NAMALWA (cell line): Measurements from ENCODE around the gene MED12L.

ENCODE experiments used
- DNase-seq: peaks from one replicate; pipeline ENCODE4 v3.0.0-alpha.2; 2015; ENCODE audit warnings: low spot score

MED12L gene

DNA sequence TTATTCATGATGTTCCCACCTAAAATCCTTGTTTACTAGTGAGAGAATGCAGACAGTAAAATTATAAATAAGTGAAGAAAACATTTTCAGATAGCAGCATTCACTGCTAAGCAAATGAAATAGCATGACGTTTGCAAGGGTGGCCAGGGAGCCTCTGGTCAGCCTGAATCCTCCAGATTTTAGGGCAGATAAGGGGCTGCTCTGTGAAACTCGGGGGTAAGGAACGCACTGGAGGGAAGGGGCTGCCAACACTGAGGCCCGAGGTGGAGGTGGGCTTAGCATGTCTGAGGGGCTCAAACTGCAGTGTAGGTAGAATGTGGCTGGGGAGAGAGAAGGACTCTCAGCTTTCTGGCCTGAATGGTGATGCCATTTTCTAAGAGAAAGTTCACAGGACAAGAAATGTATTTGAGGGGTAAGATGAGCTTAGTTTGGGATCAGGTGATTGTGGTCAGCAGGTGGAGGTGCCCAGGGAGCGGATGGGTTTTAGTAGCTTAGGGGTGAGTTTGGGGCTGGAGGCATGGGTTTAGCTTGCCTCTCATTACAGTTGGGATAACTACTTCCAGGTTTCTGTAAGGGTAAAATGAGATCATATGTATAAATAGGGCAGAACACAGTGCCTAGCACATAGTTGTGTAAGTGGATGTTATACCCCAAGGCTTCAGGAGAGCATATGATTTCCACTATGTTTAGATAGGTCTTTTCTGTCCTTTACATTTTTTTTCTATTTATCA, 97.0 kb downstream of the MED12L start:
- DNase-seq: no peak

DNA sequence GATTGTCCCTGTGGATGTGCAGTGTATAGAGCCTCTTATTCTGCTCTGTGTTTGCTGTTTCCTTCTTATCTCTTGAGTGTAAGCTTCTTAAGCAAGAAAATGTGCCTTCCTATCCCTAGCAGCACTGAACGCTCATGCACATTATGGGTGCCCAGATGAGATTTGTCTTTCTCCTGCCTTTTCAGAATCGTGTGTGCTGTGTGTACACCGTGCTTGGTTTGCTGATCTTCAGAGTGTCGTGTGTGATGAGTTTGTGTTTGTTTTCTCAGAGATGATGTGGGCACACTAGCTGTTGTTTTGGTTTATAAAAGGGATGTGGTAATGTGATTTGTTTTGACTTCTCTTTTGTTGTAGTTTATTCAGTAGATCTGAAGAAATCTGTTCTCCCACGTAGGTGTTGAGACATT, 97.8 kb downstream of the MED12L start:
- no peak for DNase-seq

DNA sequence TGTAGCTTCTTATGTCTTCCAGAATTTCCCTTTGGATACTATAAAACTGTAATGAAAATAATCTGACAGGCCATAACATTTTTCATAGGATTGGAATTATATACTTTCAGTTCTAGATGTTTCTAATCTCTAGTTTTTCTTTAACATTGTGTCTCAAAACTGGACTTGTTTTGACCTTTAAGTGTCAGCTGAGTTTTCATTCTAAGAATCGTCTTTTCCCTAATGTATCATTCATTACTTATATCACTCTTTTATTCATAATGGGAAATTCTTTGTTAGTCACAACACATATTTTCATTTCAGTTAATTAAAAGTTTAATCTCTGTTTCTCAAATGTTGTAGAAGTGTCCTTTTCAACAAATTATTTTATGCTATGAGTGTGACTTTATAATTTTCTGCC, 105.6 kb downstream of the MED12L start:
- DNase-seq: no peak

DNA sequence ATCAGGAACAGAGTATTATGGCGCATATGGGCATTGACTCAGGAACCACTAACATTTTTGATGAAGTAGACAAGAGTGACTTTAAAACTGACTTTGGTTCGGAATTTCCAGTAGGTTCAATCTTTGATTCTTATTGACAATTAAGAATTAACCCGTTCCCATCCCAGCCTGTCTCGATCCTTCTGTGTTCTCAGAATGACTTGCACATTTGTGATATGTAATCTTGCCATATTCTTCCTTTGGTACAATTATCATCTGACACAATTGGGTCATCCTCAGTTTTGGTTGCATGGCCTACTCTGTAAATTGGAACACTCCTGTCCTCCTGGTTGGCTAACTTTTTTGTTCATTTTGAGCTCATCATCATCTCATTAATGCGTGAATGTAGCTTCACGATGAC, 107.1 kb downstream of the MED12L start:
- DNase-seq: no peak

DNA sequence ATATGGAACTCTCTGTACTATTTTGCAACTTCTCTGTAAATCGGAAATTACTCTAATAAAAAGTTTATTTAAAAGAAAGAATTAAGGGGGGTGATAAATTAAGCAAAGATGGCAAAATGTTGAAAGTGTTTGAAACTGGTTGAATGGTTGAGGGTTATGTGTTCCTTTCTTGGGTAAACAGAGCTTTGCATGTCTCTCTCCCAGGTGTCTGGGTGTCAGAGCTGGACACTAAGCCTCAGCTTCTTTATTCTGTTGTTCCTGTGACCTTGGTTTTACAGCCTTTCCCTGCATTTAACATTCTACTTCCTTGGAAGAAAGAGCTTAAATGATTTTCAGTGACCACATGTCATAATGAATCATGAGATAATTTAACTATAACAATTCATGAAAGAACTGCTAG, 110.4 kb downstream of the MED12L start:
- DNase-seq: no peak

DNA sequence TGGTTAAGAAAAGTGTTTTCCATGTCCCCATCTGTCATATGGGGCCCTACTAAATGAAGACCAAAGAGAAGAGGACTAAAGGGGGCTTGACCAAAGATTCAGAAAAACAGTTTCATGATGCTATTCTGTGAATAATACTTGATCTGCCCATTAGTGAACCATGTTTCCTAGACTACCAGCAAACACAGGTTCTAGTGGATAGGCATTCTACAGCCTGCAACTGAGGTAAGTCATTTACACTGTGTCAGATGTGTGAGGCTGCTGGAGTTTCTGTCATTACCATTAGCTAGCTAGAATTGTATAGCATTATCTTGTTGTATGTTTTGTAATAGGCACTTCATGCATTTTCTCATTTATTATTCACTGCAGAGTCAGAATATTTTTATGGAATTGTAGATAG, 111.0 kb downstream of the MED12L start:
- no peak for DNase-seq

DNA sequence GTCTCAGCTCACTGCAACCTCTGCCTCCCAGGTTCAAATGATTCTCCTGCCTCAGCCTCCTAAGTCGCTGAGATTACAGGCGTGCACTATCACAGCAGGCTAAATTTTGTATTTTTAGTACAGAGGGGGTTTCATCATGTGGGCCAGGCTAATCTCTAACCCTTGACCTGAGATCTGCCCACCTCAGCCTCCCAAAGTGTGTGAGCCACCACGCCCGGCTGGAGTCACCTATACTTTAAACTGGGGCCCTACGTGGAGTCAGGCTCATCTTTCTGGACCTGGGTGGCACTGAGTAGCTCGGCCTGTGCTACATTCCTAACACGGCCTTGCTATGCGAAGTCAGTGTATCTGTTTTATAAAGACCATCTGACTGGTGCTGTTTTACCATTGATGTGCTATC, 111.8 kb downstream of the MED12L start:
- DNase-seq: no peak

DNA sequence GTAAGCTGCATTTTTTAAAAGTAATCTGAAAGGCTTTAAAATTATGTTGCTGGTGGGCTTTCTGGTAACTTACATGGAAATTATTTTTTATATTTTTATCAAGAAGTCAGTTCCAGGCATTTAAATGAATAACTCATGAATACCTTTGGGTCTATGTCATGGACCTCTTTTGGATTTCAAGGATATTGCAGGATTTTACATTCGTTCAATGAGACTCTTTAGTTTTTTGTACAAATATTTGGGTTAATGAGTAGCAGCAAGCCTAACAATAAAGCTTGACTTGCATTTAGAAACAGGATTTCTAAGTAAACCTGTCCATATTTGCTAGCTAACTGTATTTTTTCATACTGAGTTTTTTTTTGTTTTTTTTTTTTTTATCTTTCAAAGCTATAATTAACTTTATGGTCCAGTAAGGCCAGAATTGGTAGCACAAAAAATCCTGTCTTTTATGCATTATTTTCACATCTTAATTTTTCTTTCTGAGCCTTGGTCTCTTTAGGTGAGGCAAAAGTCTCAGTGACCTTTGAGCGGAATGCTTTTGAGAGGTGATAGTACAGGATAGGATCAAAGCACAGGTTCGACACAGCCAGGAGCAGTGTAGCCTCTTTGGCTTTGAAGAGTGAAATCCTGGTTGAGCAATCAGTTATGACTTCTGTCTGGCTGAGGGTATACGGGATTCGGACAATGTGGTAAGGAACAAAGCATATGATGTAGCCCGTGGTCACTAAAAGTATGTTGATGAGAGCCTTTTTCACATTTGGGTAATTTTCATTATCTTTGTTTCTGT, 112.7 kb downstream of the MED12L start:
- no peak for DNase-seq

DNA sequence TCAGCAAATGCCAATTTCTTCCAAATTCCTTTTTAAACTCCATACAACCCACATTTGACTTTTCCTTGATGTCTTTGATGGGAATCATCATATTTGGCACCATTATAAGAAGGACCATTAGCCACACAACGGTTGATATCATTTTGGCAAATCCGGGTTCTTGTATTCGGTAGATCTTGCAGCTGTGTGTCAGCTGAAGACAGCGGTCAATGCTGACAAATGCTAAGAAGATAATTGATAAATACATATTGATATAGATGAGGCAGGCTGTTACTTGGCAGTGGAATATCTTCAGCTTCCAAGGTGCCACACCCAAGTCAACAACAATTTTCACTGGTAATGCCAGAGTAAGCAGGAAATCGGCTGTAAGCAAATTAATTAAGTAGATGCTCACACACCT, 113.4 kb downstream of the MED12L start:
- DNase-seq: no peak

DNA sequence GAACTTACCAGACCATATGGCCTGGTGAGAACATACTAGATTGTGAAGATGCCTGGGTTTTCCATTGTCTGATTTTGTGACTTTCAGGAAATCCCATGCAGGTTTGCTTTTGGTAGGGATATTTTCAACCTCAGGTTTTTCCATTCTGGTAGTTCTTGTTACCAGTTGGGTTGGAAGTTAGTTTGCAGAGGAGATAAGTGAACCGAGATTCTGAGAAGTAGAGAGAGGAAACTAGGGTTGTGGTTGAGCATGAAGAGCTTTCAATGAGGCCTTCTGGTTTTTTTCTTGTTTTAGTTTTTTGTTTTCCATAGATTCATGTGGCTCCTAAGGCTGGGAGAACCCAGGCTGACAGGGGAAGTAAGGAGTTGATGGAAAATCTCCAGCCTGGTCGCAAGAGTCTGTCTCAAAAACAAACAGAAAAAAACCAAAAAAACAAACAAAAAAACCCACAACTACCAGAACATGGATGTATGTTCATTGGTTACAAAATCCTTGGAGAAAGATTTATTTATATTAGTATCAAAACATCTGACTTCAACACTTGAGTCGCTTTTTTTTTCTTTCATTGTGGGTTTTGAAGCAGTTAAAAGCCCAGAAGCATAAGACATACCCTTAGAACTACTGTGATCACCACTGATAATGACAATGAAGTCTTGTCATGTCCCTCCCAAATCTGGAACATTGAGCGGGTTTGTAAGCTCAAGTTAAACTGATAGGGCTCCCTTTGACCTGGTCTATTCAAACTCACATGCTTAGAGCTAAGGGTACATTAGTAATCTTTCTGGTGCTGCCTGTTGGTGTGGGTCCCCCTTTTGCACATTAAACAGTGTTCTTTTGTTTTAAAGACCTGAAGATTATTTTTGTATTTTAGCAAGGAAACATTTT, 114.3 kb downstream of the MED12L start:
- no peak for DNase-seq

DNA sequence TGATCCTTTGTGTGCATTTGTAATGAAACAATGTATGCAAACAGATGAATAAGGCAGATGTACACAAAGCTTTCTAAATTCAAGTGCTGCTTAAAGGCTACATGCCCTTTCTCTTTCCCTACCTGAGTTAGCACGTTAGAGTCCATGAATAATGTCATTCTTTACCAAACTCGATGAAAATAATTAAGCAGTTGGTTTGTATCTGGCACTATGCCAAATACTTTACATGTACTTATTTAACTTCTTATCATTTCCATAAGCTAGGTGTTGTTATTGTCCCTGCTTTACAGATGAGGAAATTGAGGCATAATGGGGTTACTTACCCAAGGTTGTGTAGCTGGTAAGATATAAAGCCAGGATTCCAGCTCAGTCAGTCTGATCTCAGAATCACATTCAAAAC, 115.1 kb downstream of the MED12L start:
- no peak for DNase-seq

DNA sequence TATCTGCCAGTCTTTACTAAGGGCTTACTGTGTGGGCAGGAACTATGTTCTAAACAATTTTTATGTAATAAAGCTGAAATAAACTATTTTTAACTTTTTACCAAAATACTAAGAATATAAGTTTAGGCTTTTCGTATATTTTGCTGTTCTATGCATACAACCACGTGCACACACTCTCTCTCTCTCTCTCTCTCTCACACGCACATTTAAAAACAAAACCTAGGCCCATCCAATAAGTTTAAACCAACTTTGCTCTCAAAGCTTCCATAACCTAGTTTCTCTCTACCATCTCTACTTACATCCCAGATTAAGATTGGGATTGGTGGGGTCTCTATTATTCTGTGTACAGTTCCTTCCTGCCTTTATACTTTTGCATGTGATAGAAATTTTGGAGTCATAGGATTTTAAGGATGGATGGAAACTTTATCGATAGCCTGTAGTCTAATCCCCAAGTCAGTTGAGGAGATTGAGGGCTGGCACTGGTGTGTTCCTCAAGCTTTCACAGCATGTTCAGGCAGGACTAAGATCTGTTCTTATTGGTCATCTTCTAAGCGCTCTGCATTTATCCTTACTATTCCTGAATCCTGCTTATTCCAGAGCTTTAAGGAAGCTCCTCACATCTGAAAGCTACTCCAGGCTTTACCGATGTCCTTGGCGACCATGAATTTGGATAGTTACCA, 115.7 kb downstream of the MED12L start:
- no peak for DNase-seq

DNA sequence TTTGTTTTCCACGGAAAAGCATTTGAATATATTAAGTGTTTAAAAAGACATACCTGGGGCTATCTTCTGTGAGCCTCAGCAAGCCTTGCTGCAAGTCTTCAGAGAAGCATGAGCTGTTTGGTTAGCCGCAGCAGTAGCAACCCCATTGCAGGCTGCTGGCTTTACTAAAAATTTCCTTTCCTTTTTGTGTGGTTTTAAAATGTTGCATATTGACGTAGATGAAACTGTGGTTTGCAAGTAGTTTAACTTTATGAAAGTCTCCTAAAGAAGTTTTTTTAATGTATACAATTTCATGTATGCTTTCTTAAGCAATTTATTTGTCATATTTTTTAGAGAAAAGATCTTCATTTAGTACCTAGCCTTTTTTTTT, 117.6 kb downstream of the MED12L start, which contains the start of gene GPR171:
Gene GPR171, minus strand, starts transcription at position 166 of the 370 bp plus-strand sequence. CDS start 3,830 bp downstream, outside the sequence.
- DNase-seq: no peak

DNA sequence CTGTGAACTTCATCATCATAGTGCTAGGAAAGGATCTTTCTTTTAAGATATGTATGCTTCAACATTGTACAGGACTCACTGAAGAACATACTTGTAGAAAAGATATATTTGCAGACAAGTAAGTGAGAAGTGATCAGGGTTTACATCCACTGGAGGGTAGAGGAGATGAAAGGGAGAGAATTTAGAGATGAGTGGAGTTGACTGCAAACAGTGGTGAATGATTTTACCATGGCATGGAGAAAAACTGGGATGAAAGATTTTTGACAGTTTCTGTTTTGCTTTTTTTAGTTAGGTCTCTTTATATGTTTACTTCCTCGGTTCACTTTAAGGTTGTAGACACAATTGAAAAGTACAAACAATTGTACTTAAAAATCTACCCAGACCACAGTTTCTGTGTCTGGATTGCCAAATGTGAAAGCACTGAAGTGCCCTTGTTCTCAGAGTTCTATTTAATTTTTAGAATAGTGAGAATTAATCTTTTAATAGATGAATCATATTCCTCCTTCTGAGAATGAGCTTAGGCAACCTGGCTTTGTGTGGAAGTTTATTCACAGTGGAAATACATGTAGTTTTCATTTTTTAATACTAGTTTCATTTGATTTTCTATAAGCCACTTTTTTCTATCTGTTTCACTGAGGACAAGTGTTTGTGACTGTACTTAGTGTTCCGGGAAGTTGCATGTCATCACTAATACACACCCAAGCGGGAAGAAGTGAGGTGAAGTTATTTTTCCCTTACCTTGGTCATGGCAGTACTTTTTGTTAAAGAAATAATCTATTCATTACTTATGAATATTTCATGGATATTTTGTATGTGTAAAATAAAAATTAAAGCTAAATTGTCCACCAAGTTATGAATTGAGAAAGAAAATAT, 119.3 kb downstream of the MED12L start:
- DNase-seq: no peak

DNA sequence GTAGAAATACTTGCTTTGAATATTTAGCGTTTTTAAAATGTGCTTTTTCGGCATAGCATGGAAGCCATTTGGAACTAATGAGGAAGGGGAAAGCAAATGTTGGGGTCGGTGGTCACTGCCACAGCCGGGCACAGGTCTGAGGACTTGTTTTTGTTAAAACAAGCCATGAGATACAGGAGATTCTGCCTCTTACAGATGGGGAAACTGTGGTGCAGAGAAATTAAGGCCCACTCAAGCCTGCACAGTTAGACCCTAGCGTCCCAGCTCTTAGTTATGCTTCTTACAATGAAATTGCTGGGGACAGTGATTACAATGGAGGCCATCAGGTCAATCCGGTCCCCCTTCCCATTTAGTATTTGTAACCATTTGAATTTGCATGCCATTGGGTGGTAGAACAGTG, 120.0 kb downstream of the MED12L start:
- no peak for DNase-seq

DNA sequence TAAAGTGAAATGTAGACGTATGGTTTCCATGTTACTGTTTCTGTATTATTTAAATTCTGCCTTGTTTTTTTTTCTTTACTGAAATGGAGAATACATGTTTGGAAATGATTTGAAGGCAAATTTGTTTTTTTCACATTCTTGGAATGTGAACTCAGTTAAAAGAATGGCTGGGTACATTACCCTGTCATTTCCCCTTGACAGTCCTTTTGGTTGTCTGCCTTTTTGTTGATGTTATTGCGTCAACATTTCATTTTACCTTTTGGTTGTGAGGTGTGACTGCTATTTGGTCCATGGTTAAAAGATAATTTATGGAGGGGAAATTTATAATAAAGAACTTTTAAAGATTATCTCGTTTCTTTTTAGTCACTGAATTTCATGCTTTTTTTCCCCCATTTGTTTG, 120.7 kb downstream of the MED12L start:
- DNase-seq: no peak

DNA sequence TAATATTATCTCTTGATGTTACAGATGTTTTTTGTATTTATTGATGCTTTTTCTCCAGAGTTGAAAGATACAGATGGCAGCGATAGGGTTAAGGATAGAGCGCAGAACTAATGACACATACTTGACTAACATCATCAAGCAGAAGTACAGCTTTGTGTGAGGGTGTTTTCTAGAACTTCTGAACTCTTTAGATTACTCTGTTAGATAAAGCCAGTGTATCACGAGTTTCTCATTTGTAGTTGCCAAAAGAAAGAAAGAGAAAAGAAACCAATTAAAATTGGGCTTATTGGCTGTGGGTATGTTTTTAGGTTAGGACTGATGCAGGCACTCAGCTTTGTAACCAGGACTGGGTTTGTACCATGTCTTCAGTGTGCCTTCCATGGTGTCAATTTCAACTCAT, 124.2 kb downstream of the MED12L start:
- DNase-seq: no peak

DNA sequence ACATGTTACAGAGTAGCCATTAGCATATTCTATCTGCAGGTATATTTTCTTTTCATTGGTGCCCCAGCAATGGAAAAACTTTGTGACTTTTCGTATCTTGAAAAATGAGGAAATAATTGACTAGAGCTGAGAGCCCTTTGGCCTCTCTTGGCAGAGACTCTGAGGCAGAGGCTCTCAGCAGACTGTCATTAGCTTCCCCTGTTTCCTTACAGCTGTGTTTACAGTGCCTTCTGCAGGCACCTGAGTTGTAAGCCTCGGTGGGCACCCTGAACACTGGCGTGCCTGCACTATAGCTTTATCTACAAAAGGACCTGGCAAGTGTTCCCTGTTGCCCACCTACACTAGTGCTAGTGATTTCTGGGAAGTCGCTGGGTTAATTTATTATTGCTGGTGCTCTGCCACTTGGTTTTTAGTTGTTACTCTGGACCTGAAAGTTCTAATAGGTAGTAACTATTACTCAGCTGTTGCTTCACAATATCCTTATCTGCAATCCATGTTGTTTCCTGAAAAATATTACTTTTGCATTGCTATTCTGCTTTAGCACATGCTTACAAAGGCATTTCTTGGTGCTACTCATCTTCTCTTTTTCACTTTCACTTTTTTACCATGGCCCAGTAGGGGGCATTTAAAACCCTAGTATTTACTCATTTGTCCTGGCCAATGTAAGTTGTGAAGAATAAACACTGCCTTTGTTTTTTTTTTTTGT, 125.4 kb downstream of the MED12L start:
- peak; percentile 40 for DNase-seq

DNA sequence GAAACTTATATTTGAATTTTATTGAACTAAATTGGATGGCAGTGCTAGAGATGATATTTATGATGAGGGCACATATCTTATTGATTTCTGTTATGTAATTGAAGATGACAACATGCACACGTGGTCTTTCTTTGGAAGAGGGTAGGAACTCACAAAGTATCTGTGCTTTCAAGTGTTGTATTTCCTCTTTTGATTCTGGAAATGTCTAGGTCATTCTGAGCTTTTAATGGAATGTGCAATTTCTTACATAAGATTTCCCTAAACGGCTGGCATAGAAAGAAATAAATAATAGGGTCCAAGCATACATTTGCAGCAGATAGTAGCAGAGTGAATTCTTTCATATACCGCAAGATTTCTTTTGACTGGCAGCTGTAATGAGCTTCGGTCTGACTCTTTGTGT, 127.7 kb downstream of the MED12L start:
- DNase-seq: no peak

DNA sequence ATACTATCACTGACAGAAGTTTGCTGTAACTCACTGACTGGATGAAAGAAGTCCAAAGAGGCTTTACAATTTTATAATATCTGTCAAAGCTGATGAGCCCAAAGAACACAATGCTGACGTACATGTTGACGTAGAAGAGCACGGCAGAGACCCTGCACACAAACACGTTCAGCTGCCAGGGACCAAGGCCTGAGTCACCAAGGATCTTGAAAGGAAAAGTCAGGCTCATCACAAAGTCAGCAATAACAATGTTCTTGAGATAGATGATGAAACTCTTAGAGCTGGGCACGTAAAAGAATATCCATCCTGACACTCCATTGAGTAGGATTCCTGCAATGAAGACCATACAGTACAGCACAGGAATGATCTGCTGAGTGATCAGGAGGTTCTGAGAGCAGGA, 128.4 kb downstream of the MED12L start:
- DNase-seq: no peak
